Measurements from ENCODE around the gene AOX1. TPM values are rescaled to one million over a fixed set of nuclear protein-coding genes. Genes with fewer than 3 reads are reported as not detected.

The AOX1 gene
- total RNA-seq, 1 experiment from 2014 or later = 0.71 TPM

DNA sequence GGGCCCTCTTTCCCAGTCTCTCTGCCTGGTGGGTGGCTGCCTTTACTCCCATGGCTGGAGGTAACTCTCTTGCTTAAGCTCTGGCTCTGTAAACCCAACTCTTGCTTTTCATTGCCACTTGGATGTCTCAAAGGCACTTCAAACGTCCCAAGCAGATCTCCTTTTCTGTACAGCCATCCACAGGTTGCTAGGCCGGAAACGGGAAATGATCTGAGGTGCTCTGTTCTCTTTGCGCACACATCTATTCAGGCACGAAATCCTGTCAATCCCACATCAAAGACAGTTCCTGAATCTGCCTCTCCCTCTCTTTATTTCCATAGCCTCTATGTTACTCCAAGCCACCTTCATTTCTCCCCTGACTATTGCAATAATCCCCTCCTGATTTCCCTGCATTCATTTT is 87.4 kb downstream of the AOX1 start (continued):
- TF ChIP-seq, protein P1, sequence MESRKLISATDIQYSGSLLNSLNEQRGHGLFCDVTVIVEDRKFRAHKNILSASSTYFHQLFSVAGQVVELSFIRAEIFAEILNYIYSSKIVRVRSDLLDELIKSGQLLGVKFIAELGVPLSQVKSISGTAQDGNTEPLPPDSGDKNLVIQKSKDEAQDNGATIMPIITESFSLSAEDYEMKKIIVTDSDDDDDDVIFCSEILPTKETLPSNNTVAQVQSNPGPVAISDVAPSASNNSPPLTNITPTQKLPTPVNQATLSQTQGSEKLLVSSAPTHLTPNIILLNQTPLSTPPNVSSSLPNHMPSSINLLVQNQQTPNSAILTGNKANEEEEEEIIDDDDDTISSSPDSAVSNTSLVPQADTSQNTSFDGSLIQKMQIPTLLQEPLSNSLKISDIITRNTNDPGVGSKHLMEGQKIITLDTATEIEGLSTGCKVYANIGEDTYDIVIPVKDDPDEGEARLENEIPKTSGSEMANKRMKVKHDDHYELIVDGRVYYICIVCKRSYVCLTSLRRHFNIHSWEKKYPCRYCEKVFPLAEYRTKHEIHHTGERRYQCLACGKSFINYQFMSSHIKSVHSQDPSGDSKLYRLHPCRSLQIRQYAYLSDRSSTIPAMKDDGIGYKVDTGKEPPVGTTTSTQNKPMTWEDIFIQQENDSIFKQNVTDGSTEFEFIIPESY (IDR thresholded peaks at IDR 0.05; ENCODE audit: extremely low read depth, insufficient replicate concordance, low read length) = no peak
- TF ChIP-seq ZNF274 (IDR thresholded peaks at IDR 0.05; ENCODE audit: low read depth, low read length) = no peak

DNA sequence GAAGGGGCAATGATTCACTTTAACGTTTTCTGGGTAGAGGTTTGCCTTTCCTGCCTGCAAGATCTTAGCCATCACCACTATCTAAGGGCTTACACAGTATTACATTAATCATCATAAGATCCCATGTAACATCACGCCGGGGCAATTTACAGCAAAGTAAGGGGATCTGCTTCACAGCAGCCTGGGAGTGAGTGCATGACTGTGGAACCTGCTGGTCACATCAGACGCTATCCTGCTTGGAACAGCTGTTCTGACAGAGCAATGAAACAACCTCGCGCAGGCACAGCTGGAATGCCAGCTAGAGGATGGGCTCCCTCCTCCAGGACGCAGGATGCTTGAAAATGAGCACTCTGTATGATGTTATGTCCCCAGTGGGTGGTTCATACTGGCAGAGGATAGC is 89.0 kb downstream of the AOX1 start:
- DNase-seq (ENCODE audit: low read depth, low spot score) = no peak
- ATAC-seq = no peak
- no peaks in the 10 kb centered on the region for H3K4me1 ChIP-seq (ENCODE audit: control insufficient read depth in 1 of 2, insufficient read depth in 2 of 2, low read length in 2 of 2)
- CTCF ChIA-PET = no interaction called here
- TF ChIP-seq CBX3 (IDR thresholded peaks at IDR 0.05; ENCODE audit: low read depth) = no peak
- TF ChIP-seq ZNF274 (IDR thresholded peaks at IDR 0.05; ENCODE audit: low read depth, low read length) = no peak
- TF ChIP-seq, protein P1 (IDR thresholded peaks at IDR 0.05; ENCODE audit: extremely low read depth, insufficient replicate concordance, low read length) = no peak
- TF ChIP-seq EZH2 (IDR thresholded peaks at IDR 0.05) = no peak
- TF ChIP-seq TCF7L2 (IDR thresholded peaks at IDR 0.05; ENCODE audit: borderline replicate concordance, extremely low read depth, insufficient read depth, insufficient read length) = no peak
- no peak for TF ChIP-seq JUND (IDR thresholded peaks at IDR 0.05)
- no peak for TF ChIP-seq SP1 (IDR thresholded peaks at IDR 0.05; ENCODE audit: low read depth)
- TF ChIP-seq EGR1 (IDR thresholded peaks at IDR 0.05; ENCODE audit: low read depth) = no peak
- TF ChIP-seq RAD21 (IDR thresholded peaks at IDR 0.05; ENCODE audit: low read depth) = no peak
- TF ChIP-seq EZH2phosphoT487 (IDR thresholded peaks at IDR 0.05; ENCODE audit: borderline replicate concordance) = no peak
- TF ChIP-seq, protein P2, sequence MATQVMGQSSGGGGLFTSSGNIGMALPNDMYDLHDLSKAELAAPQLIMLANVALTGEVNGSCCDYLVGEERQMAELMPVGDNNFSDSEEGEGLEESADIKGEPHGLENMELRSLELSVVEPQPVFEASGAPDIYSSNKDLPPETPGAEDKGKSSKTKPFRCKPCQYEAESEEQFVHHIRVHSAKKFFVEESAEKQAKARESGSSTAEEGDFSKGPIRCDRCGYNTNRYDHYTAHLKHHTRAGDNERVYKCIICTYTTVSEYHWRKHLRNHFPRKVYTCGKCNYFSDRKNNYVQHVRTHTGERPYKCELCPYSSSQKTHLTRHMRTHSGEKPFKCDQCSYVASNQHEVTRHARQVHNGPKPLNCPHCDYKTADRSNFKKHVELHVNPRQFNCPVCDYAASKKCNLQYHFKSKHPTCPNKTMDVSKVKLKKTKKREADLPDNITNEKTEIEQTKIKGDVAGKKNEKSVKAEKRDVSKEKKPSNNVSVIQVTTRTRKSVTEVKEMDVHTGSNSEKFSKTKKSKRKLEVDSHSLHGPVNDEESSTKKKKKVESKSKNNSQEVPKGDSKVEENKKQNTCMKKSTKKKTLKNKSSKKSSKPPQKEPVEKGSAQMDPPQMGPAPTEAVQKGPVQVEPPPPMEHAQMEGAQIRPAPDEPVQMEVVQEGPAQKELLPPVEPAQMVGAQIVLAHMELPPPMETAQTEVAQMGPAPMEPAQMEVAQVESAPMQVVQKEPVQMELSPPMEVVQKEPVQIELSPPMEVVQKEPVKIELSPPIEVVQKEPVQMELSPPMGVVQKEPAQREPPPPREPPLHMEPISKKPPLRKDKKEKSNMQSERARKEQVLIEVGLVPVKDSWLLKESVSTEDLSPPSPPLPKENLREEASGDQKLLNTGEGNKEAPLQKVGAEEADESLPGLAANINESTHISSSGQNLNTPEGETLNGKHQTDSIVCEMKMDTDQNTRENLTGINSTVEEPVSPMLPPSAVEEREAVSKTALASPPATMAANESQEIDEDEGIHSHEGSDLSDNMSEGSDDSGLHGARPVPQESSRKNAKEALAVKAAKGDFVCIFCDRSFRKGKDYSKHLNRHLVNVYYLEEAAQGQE (IDR thresholded peaks at IDR 0.05; ENCODE audit: low read depth) = no peak
- TF ChIP-seq, protein P3, sequence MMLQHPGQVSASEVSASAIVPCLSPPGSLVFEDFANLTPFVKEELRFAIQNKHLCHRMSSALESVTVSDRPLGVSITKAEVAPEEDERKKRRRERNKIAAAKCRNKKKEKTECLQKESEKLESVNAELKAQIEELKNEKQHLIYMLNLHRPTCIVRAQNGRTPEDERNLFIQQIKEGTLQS (IDR thresholded peaks at IDR 0.05) = no peak
- TF ChIP-seq POLR2AphosphoS5 (IDR thresholded peaks at IDR 0.05; ENCODE audit: low read depth, low read length) = no peak
- TF ChIP-seq FOSL1 (IDR thresholded peaks at IDR 0.05; ENCODE audit: low read depth) = no peak
- TF ChIP-seq POLR2A (IDR thresholded peaks at IDR 0.05; ENCODE audit: borderline replicate concordance, extremely low read depth, insufficient read depth, insufficient read length) = no peak
- no peak for TF ChIP-seq SRF (IDR thresholded peaks at IDR 0.05; ENCODE audit: low read depth)
- TF ChIP-seq ZFX (IDR thresholded peaks at IDR 0.05) = no peak
- TF ChIP-seq, protein P4, sequence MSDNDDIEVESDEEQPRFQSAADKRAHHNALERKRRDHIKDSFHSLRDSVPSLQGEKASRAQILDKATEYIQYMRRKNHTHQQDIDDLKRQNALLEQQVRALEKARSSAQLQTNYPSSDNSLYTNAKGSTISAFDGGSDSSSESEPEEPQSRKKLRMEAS (IDR thresholded peaks at IDR 0.05) = no peak
- no peaks in the 10 kb centered on the region for H3K27me3 ChIP-seq (ENCODE audit: insufficient read depth, low read length)
- H3K4me2 ChIP-seq (ENCODE audit: low read length) = no peak overlapping the region
- H4K20me1 ChIP-seq (ENCODE audit: insufficient read depth) = no peaks in the 10 kb centered on the region
- no peaks in the 10 kb centered on the region for H3K79me2 ChIP-seq (ENCODE audit: insufficient read depth, low read length)
- H3K36me3 ChIP-seq (ENCODE audit: control insufficient read depth in 1 of 2, insufficient read depth in 2 of 2, low read length in 2 of 2) = no peaks in the 10 kb centered on the region
- H3K9ac ChIP-seq (ENCODE audit: low read length) = no peak overlapping the region
- H3K9me2 ChIP-seq (ENCODE audit: insufficient read depth) = no peaks in the 10 kb centered on the region
- no TSS peak for BruUV-seq (replicated peaks)
- no peak overlapping the region for H2AFZ ChIP-seq (ENCODE audit: low read depth, low read length, poor library complexity, severe bottlenecking)
- intact Hi-C loops (cut with micrococcal nuclease) = no loop called here
- POLR2A ChIA-PET = no interaction called here
- no peak overlapping the region for H3K27ac ChIP-seq (ENCODE audit: low read depth, low read length)
- no peak overlapping the region for H3K4me3 ChIP-seq (replicated peaks in 1 of 2; ENCODE audit: low read depth in 1 of 2, low read length in 2 of 2)
- H3K9me3 ChIP-seq (ENCODE audit: control insufficient read depth in 1 of 2, insufficient read depth in 1 of 2, low read depth in 1 of 2, low read length in 2 of 2) = no peaks in the 10 kb centered on the region
- RAD21 ChIA-PET (ENCODE audit: low non-redundant PET in 1 of 2, low total read pairs in 2 of 2, uncharacterized antibody in 2 of 2, unreplicated experiment in 2 of 2) = no interaction called here
